ENCODE results near the gene COPA. TPM values are rescaled to one million over a fixed set of nuclear protein-coding genes. Genes with fewer than 3 reads are reported as not detected.

Gene COPA
- total RNA-seq, 1 donor from 2014 or later, result 178 TPM

DNA sequence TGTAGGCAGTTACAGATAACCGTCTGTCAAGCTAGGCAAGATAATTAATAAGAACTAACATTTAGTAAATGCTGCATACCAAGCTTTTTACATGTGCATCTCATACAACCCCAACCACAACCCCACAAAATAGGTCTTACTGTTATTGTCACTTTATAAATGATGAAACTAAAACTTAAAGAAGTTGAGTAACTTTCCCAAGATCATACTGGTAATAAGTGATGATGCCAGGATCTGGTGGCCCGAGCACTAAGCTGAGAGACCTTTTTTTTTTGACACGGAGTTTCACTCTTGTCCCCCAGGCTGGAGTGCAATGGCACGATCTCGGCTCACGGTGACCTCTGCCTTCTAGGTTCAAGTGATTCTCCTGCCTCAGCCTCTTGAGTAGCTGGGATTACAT lies 1.9 kb upstream of the COPA start:
- H3K9me3 Mint-ChIP-seq (ENCODE audit: unreplicated experiment), result no peaks in the 10 kb centered on the region
- H3K27me3 Mint-ChIP-seq (ENCODE audit: unreplicated experiment), result peaks cover 8% of the 10 kb centered on the region
- no peak for DNase-seq (ENCODE audit: low spot score)
- peak overlapping the region; percentile 81 for H3K4me3 Mint-ChIP-seq (ENCODE audit: unreplicated experiment)
- H3K36me3 Mint-ChIP-seq (ENCODE audit: low read depth, unreplicated experiment), result peaks cover 14% of the 10 kb centered on the region
- TF ChIP-seq, protein P1, sequence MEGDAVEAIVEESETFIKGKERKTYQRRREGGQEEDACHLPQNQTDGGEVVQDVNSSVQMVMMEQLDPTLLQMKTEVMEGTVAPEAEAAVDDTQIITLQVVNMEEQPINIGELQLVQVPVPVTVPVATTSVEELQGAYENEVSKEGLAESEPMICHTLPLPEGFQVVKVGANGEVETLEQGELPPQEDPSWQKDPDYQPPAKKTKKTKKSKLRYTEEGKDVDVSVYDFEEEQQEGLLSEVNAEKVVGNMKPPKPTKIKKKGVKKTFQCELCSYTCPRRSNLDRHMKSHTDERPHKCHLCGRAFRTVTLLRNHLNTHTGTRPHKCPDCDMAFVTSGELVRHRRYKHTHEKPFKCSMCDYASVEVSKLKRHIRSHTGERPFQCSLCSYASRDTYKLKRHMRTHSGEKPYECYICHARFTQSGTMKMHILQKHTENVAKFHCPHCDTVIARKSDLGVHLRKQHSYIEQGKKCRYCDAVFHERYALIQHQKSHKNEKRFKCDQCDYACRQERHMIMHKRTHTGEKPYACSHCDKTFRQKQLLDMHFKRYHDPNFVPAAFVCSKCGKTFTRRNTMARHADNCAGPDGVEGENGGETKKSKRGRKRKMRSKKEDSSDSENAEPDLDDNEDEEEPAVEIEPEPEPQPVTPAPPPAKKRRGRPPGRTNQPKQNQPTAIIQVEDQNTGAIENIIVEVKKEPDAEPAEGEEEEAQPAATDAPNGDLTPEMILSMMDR (IDR thresholded peaks at IDR 0.05; ENCODE audit: unreplicated experiment), result no peak
- H3K4me1 Mint-ChIP-seq (ENCODE audit: unreplicated experiment), result peaks cover 44% of the 10 kb centered on the region
- peak overlapping the region; percentile 42 for H3K27ac Mint-ChIP-seq (ENCODE audit: unreplicated experiment)

DNA sequence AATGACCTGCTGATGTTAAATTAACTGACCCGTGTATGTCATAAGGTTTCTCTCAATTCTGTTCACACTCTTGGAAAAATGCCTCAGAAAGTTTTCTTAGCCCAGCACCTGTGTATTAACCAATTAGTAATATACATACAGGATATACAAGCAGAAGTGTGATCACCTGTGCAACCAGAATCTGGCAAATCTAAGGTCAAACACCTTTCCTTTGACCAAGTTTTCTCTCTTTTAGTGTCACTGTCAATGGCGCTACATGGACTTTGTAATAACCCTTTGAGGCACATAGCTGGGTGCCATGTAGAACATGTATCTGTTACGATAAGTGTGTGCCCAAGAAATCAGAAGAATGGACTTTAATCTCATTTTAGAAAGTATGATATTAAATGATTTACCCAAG lies 1.2 kb upstream of the COPA start:
- TF ChIP-seq, protein P1 (IDR thresholded peaks at IDR 0.05; ENCODE audit: unreplicated experiment), result no peak
- DNase-seq (ENCODE audit: low spot score), result no peak
- Mint-ChIP-seq H3K4me1 (ENCODE audit: unreplicated experiment) (peaks cover 44% of the 10 kb centered on the region), H3K27me3 (ENCODE audit: unreplicated experiment) (peaks cover 5% of the 10 kb centered on the region), H3K9me3 (ENCODE audit: unreplicated experiment) (no peaks in the 10 kb centered on the region), H3K4me3 (ENCODE audit: unreplicated experiment) (peak overlapping the region; percentile 100), H3K36me3 (ENCODE audit: low read depth, unreplicated experiment) (peaks cover 19% of the 10 kb centered on the region), H3K27ac (ENCODE audit: unreplicated experiment) (peak overlapping the region; percentile 100)

DNA sequence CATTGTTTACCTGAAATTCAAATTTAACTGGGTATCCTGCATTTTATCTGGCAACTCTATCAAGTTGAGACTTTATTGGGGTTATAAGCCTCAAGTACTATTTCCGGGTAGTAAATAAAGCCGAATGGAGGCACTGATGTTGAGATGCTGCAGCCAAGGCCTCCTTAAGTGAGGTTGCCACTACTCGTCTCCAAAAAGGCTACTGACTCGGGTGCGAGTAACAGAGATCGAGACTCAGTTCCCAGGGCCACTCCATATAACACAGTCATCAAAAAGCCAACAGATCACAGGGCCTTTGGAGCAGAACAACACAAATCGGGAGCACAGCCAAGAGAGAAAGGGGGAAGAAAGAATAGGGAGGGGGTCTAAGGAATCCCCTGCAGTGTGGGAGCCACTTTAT lies 524 bp downstream of the COPA start:
- TF ChIP-seq, protein P1 (IDR thresholded peaks at IDR 0.05; ENCODE audit: unreplicated experiment), result no peak
- H3K27me3 Mint-ChIP-seq (ENCODE audit: unreplicated experiment), result peaks cover 5% of the 10 kb centered on the region
- peak overlapping the region; percentile 100 for H3K4me3 Mint-ChIP-seq (ENCODE audit: unreplicated experiment)
- no peak for DNase-seq (ENCODE audit: low spot score)
- H3K36me3 Mint-ChIP-seq (ENCODE audit: low read depth, unreplicated experiment), result peaks cover 34% of the 10 kb centered on the region
- H3K4me1 Mint-ChIP-seq (ENCODE audit: unreplicated experiment), result peaks cover 44% of the 10 kb centered on the region
- H3K27ac Mint-ChIP-seq (ENCODE audit: unreplicated experiment), result peak overlapping the region; percentile 100
- no peaks in the 10 kb centered on the region for H3K9me3 Mint-ChIP-seq (ENCODE audit: unreplicated experiment)

DNA sequence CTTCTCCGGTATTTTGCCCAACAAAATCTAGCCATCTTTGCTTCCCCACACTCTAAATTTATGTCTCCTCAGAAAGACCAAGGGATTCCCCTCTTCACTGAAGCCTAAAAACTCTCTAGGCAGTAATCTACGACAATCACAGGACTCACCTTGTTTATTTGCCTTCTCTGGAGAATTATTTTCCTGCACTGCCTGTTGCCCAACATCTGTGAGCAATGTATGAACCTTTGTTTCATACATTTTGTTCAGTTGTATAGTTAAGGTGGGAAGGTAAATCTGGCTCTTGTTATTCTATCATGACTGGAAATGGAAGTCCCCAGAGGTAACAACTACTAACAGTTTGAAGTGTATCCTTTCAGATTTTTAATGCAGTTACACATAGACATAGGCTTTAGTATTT lies 2.2 kb downstream of the COPA start:
- Mint-ChIP-seq H3K36me3 (ENCODE audit: low read depth, unreplicated experiment) (peaks cover 28% of the 10 kb centered on the region), H3K4me3 (ENCODE audit: unreplicated experiment) (peak overlapping the region; percentile 38), H3K27me3 (ENCODE audit: unreplicated experiment) (peaks cover 5% of the 10 kb centered on the region), H3K9me3 (ENCODE audit: unreplicated experiment) (no peaks in the 10 kb centered on the region), H3K4me1 (ENCODE audit: unreplicated experiment) (peaks cover 44% of the 10 kb centered on the region), H3K27ac (ENCODE audit: unreplicated experiment) (no peak overlapping the region)
- DNase-seq (ENCODE audit: low spot score), result no peak
- TF ChIP-seq, protein P1 (IDR thresholded peaks at IDR 0.05; ENCODE audit: unreplicated experiment), result no peak

DNA sequence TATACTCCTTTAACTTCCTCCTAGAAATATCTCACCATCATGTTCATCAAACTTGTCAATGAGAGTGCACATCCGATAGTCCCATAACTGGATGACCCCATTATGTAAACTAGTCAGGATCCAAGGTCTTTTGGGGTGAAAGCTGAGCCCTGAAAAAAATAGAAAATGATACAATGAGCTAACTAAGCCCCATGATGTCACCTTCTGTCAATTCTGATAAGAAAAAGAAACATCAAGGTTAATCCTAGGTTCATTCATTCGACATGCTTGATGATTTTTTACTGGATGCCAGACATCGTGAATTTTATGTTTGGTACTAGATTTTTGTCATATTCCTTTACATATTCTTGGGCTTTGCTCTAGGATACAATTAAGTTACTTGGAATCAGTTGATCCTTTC lies 2.9 kb downstream of the COPA start:
- peaks cover 44% of the 10 kb centered on the region for H3K4me1 Mint-ChIP-seq (ENCODE audit: unreplicated experiment)
- no peak overlapping the region for H3K4me3 Mint-ChIP-seq (ENCODE audit: unreplicated experiment)
- H3K36me3 Mint-ChIP-seq (ENCODE audit: low read depth, unreplicated experiment), result peaks cover 30% of the 10 kb centered on the region
- TF ChIP-seq, protein P1 (IDR thresholded peaks at IDR 0.05; ENCODE audit: unreplicated experiment), result no peak
- peaks cover 5% of the 10 kb centered on the region for H3K27me3 Mint-ChIP-seq (ENCODE audit: unreplicated experiment)
- H3K9me3 Mint-ChIP-seq (ENCODE audit: unreplicated experiment), result no peaks in the 10 kb centered on the region
- H3K27ac Mint-ChIP-seq (ENCODE audit: unreplicated experiment), result peak overlapping the region; percentile 54
- DNase-seq (ENCODE audit: low spot score), result no peak

Data from endothelial cell (in vitro differentiated cells).